ENCODE measurements around the gene AJM1.
A peak's percentile ranks its signal among the peaks of the same experiment; 100 is the strongest.
"Not testable (repeated sequence)": the region's sequence is repeated elsewhere in the genome, so short reads cannot be mapped to it uniquely, and the experiment has no call there.

The AJM1 gene

DNA sequence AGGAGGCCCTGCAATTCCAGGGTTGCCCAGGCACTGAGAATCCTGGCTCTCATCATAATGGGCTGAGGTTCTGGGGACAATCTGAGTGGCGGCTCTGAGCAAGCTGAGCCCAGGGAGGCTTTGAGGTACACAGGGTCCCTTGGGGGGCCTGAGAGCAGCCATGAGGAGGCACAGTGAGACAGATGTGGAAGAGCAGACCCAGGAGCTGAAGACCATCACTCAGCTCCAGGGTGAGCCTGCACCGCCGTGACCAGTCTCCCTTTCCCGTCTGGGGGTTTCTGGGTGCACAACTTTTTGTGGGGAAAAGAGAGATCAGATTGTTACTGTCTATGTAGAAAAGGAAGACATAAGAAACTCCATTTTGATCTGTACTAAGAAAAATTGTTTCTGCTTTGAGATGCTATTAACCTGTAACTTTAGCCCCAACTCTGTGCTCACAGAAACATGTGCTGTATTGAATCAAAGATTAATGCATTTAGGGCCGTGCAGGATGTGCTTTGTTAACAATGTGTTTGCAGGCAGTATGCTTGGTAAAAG lies 46.0 kb upstream of the AJM1 start, which contains the start of gene CCDC183:
Gene CCDC183 (plus strand): TSS at position 101 of the 537 bp plus-strand sequence. CDS start 60 bp downstream, at position 161.
- Histone ChIP-seq H3K4me3 (IDR thresholded peaks at IDR 0.05; ENCODE audit: insufficient read depth, low read depth, low read length) (no peak within 1 kb of the TSS), H3K36me3 (ENCODE audit: insufficient read depth) (no peaks in the 10 kb centered on the region), H4K20me1 (ENCODE audit: insufficient read depth) (no peaks in the 10 kb centered on the region), H3K4me2 (peak within 1 kb of the TSS; percentile 39), H3K9ac (no peak within 1 kb of the TSS; the same call in 1 of the 2 replicates), H3K27me3 (ENCODE audit: insufficient read depth, low read depth) (peaks cover 6% of the 10 kb centered on the region; the same call in 1 of the 2 replicates), H3K79me2 (ENCODE audit: insufficient read depth, low read depth) (no peaks in the 10 kb centered on the region), H3K27ac (no peak within 1 kb of the TSS), H2AFZ (ENCODE audit: low read depth) (no peak within 1 kb of the TSS), H3K4me1 (ENCODE audit: low read depth, poor library complexity, severe bottlenecking) (peaks cover 46% of the 10 kb centered on the region)
- no peak for TF ChIP-seq CTCF (conservative IDR thresholded peaks at IDR 0.05; ENCODE audit: low read depth, low read length)

GRCh38 chr9:136796775-136797347 lies 45.4 kb upstream of the AJM1 start:
- not testable (repeated sequence) for H3K36me3 ChIP-seq (ENCODE audit: insufficient read depth); H4K20me1 ChIP-seq (ENCODE audit: insufficient read depth); H3K27me3 ChIP-seq (ENCODE audit: insufficient read depth, low read depth); H3K79me2 ChIP-seq (ENCODE audit: insufficient read depth, low read depth); H3K9ac ChIP-seq; H3K4me2 ChIP-seq; H3K27ac ChIP-seq; H2AFZ ChIP-seq (ENCODE audit: low read depth); H3K4me3 ChIP-seq (IDR thresholded peaks at IDR 0.05; ENCODE audit: insufficient read depth, low read depth, low read length)
- H3K4me1 ChIP-seq (ENCODE audit: low read depth, poor library complexity, severe bottlenecking) = peaks cover 49% of the 10 kb centered on the region

GRCh38 chr9:136798708-136799078 lies 43.6 kb upstream of the AJM1 start:
- no peak overlapping the region for H3K4me2 ChIP-seq
- peaks cover 6% of the 10 kb centered on the region; the same call in 1 of the 2 replicates for H3K27me3 ChIP-seq (ENCODE audit: insufficient read depth, low read depth)
- no peak for TF ChIP-seq CTCF (conservative IDR thresholded peaks at IDR 0.05; ENCODE audit: low read depth, low read length)
- no peaks in the 10 kb centered on the region for H3K79me2 ChIP-seq (ENCODE audit: insufficient read depth, low read depth)
- H2AFZ ChIP-seq (ENCODE audit: low read depth) = no peak overlapping the region
- no peak overlapping the region for H3K4me3 ChIP-seq (IDR thresholded peaks at IDR 0.05; ENCODE audit: insufficient read depth, low read depth, low read length)
- H3K36me3 ChIP-seq (ENCODE audit: insufficient read depth) = no peaks in the 10 kb centered on the region
- H3K4me1 ChIP-seq (ENCODE audit: low read depth, poor library complexity, severe bottlenecking) = peaks cover 49% of the 10 kb centered on the region
- no peak overlapping the region for H3K9ac ChIP-seq
- H3K27ac ChIP-seq = no peak overlapping the region
- H4K20me1 ChIP-seq (ENCODE audit: insufficient read depth) = no peaks in the 10 kb centered on the region

- Histone ChIP-seq H3K9ac (peak overlapping the region; percentile 22; the same call in 1 of the 2 replicates), H2AFZ (ENCODE audit: low read depth) (peak overlapping the region; percentile 39; the same call in 1 of the 2 replicates), H3K36me3 (ENCODE audit: insufficient read depth) (no peaks in the 10 kb centered on the region), H3K27ac (no peak overlapping the region), H4K20me1 (ENCODE audit: insufficient read depth) (no peaks in the 10 kb centered on the region), H3K27me3 (ENCODE audit: insufficient read depth, low read depth) (peaks cover 6% of the 10 kb centered on the region; the same call in 1 of the 2 replicates), H3K4me1 (ENCODE audit: low read depth, poor library complexity, severe bottlenecking) (peaks cover 49% of the 10 kb centered on the region), H3K4me3 (IDR thresholded peaks at IDR 0.05; ENCODE audit: insufficient read depth, low read depth, low read length) (no peak overlapping the region), H3K4me2 (peak overlapping the region; percentile 41), H3K79me2 (ENCODE audit: insufficient read depth, low read depth) (no peaks in the 10 kb centered on the region)
- no peak for TF ChIP-seq CTCF (conservative IDR thresholded peaks at IDR 0.05; ENCODE audit: low read depth, low read length)
Observed at GRCh38 chr9:136799079-136799853, 43.0 kb upstream of the AJM1 start.

Data from KMS-11 (cell line).